Stimulated activated naive CD8-positive, alpha-beta T cell treated with anti-CD3 and anti-CD28 coated beads, Interleukin-15, amount 100 ng/mL, for 72 hours (primary cell): ENCODE results near the gene PTPRN2.
"Not testable (repeated sequence)": the region's sequence is repeated elsewhere in the genome, so short reads cannot be mapped to it uniquely, and the experiment has no call there.

Experiments
- ATAC-seq: fragments of 150-1000 bp; cut with Tn5 transposase; 2 replicates; pipeline ENCODE4 v1.10.0; 2021; ENCODE audit warnings: mild to moderate bottlenecking, moderate library complexity
- DNase-seq, 2 donors: peaks; one replicate each; pipeline ENCODE4 v3.0.0; 2021 to 2022
- H3K27ac Mint-ChIP-seq, 2 donors: one replicate each; pipeline ENCODE4 v1.8.0; 2022; ENCODE audit warnings: mild to moderate bottlenecking in 2 of 2, mixed read lengths in 2 of 2, moderate library complexity in 2 of 2
- H3K27me3 Mint-ChIP-seq: one replicate; pipeline ENCODE4 v1.8.0; 2022; ENCODE audit warnings: mixed read lengths
- H3K4me1 Mint-ChIP-seq: one replicate; pipeline ENCODE4 v1.8.0; 2022; ENCODE audit warnings: mild to moderate bottlenecking, mixed read lengths
- H3K4me3 Mint-ChIP-seq, 2 donors: one replicate each; pipeline ENCODE4 v1.8.0; 2022; ENCODE audit warnings: mild to moderate bottlenecking in 2 of 2, mixed read lengths in 2 of 2, moderate library complexity in 1 of 2
- H3K9me3 Mint-ChIP-seq, 2 donors: one replicate each; pipeline ENCODE4 v1.8.0; 2022; ENCODE audit warnings: mixed read lengths in 2 of 2

The PTPRN2 gene

DNA sequence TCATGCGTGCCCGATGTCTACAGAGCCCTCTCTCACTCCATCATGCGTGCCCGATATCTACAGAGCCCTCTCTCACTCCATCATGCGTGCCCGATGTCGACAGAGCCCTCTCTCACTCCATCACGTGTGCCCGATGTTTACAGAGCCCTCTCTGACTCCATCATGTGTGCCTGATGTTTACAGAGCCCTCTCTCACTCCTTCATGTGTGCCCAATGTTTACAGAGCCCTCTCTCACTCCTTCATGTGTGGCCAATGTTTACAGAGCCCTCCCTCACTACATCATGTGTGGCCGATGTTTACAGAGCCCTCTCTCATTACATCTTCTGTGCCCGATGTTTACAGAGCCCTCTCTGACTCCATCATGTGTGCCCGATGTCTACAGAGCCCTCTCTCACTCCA is 740.9 kb downstream of the PTPRN2 start:
- not testable (repeated sequence) for ATAC-seq, H3K27me3 Mint-ChIP-seq

GRCh38 chr7:157846271-157846670 is 741.4 kb downstream of the PTPRN2 start:
- Mint-ChIP-seq H3K9me3 (no peaks in the 10 kb centered on the region), H3K27ac (no peak overlapping the region), H3K4me1 (peaks cover 2% of the 10 kb centered on the region), H3K4me3 (no peak overlapping the region), H3K27me3 (no peaks in the 10 kb centered on the region)
- ATAC-seq = no peak
- DNase-seq = no peak

More for the DNA sequence above, 740.9 kb downstream of the PTPRN2 start:
- not testable (repeated sequence) for H3K4me3 Mint-ChIP-seq, H3K27ac Mint-ChIP-seq, H3K9me3 Mint-ChIP-seq, H3K4me1 Mint-ChIP-seq, DNase-seq

GRCh38 chr7:157845203-157845835 is 742.3 kb downstream of the PTPRN2 start:
- no peak overlapping the region for H3K27ac Mint-ChIP-seq
- DNase-seq (no peak), ATAC-seq (no peak)
- no peaks in the 10 kb centered on the region for H3K27me3 Mint-ChIP-seq
- no peaks in the 10 kb centered on the region for H3K9me3 Mint-ChIP-seq
- H3K4me1 Mint-ChIP-seq = no peaks in the 10 kb centered on the region
- no peak overlapping the region for H3K4me3 Mint-ChIP-seq

- H3K27ac Mint-ChIP-seq = no peak overlapping the region
- DNase-seq = no peak
- no peaks in the 10 kb centered on the region for H3K9me3 Mint-ChIP-seq
- H3K4me1 Mint-ChIP-seq = no peaks in the 10 kb centered on the region
- no peaks in the 10 kb centered on the region for H3K27me3 Mint-ChIP-seq
- ATAC-seq = no peak
- H3K4me3 Mint-ChIP-seq = no peak overlapping the region
These were observed 743.0 kb downstream of the PTPRN2 start for GRCh38 chr7:157844611-157845010.

- Mint-ChIP-seq H3K27me3 (no peaks in the 10 kb centered on the region), H3K9me3 (no peaks in the 10 kb centered on the region), H3K4me1 (no peaks in the 10 kb centered on the region), H3K27ac (no peak overlapping the region), H3K4me3 (no peak overlapping the region)
- no peak for ATAC-seq
- no peak for DNase-seq
These were observed 743.5 kb downstream of the PTPRN2 start for GRCh38 chr7:157844141-157844540.

DNA sequence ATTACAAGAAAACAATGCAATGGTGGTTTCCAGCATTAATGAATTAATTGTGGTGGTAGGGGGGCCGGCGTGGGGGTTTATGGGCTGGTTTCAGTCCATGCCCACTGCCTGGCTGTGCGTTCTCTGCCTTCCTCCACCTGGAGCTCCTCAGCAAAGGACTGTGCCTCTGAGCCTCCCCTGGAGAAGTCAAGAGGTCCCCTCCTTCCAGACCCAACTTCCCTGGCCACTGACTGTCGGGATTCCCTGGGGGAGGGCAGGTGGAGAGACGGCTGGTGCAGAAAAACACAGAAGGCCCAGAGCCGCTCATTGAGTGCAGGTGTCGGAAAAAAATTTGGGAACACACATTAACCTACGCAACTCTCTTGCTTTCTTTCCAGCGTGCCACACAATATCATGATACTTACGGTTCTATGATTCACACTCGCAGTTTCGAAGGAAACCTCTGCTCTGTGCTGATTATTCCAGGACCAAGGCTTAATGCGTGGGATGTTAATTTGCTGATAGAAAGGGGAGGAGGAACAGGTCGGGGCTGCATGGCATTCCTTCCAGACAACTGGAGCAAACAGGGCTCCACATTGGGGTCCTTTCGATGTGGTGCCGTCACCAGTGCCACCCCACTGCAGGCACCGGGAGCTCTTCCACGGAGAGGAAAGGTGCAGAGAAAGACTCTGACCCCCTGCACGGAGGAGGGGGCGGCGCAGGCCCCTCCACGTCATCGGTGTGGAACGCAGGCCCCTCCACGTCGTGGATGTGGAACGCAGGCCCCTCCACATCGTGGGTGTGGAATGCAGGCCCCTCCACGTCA is 744.1 kb downstream of the PTPRN2 start:
- Mint-ChIP-seq H3K27me3 (no peaks in the 10 kb centered on the region), H3K9me3 (no peaks in the 10 kb centered on the region), H3K27ac (no peak overlapping the region), H3K4me3 (no peak overlapping the region), H3K4me1 (no peaks in the 10 kb centered on the region)
- ATAC-seq (no peak), DNase-seq (no peak)

GRCh38 chr7:157841773-157842370 is 745.8 kb downstream of the PTPRN2 start:
- peak overlapping the region in 1 of 2 donors; percentile 36 for H3K27ac Mint-ChIP-seq
- no peak for ATAC-seq
- H3K9me3 Mint-ChIP-seq = no peaks in the 10 kb centered on the region
- DNase-seq = no peak
- no peaks in the 10 kb centered on the region for H3K27me3 Mint-ChIP-seq
- H3K4me3 Mint-ChIP-seq = no peak overlapping the region
- H3K4me1 Mint-ChIP-seq = no peaks in the 10 kb centered on the region

DNA sequence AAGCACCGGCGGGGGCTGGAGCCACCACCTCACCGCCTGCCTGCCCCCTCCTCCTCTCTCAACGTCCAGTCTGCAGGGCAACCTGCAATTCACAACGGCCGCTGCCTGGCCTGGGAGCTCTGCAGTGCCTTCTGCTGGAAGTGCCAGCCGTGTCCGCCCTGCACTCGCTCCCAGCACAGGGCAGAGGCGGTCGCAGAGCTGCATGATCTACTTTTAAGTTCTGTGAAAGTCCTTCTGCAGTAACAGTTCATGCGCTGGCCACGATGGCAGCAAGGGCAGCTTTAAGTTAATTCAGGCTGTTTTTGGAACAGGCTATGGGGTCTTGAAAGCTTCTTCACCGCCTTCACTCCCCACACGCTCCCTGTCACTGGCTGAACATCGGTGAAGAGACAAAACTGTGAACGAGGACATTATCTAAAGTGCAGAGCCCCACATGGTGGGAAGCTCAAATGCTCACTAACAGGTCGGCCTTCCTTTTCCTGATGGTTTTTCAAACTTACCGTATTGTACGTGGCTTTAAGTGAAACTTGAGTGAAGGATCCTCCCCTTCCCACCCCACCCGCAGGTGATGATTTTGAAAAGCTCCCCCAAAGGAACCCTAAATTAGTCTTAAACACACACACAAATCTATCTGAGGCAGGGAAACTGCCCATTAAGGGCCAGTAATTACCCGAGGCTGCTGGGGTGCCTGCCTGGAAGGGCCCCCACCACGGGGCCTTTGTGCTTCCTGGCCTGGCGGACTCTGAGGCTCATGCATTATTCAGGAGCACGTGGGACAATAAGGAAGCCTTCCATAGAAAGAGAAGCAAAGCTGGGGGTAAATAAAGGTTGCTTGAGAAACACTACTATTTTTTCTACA is 746.5 kb downstream of the PTPRN2 start:
- Mint-ChIP-seq H3K9me3 (no peaks in the 10 kb centered on the region), H3K4me1 (no peaks in the 10 kb centered on the region), H3K27me3 (no peaks in the 10 kb centered on the region), H3K4me3 (no peak overlapping the region), H3K27ac (no peak overlapping the region)
- ATAC-seq = no peak
- DNase-seq = no peak

- no peak overlapping the region for H3K27ac Mint-ChIP-seq
- H3K27me3 Mint-ChIP-seq = no peaks in the 10 kb centered on the region
- DNase-seq = no peak
- H3K9me3 Mint-ChIP-seq = no peaks in the 10 kb centered on the region
- no peak for ATAC-seq
- no peaks in the 10 kb centered on the region for H3K4me1 Mint-ChIP-seq
- no peak overlapping the region for H3K4me3 Mint-ChIP-seq
These were observed 747.3 kb downstream of the PTPRN2 start for GRCh38 chr7:157840174-157840913.

- no peak for ATAC-seq
- no peaks in the 10 kb centered on the region for H3K9me3 Mint-ChIP-seq
- no peaks in the 10 kb centered on the region for H3K4me1 Mint-ChIP-seq
- peaks cover 6% of the 10 kb centered on the region for H3K27me3 Mint-ChIP-seq
- no peak for DNase-seq
- no peak overlapping the region for H3K27ac Mint-ChIP-seq
- H3K4me3 Mint-ChIP-seq = no peak overlapping the region
These were observed 747.9 kb downstream of the PTPRN2 start for GRCh38 chr7:157839672-157840167.

- no peaks in the 10 kb centered on the region for H3K4me1 Mint-ChIP-seq
- peaks cover 6% of the 10 kb centered on the region for H3K27me3 Mint-ChIP-seq
- DNase-seq = no peak
- H3K9me3 Mint-ChIP-seq = no peaks in the 10 kb centered on the region
- no peak for ATAC-seq
- no peak overlapping the region for H3K27ac Mint-ChIP-seq
- H3K4me3 Mint-ChIP-seq = no peak overlapping the region
These were observed 748.4 kb downstream of the PTPRN2 start for GRCh38 chr7:157839226-157839625.

GRCh38 chr7:157837561-157837960 is 750.1 kb downstream of the PTPRN2 start:
- ATAC-seq = no peak
- no peaks in the 10 kb centered on the region for H3K4me1 Mint-ChIP-seq
- no peaks in the 10 kb centered on the region for H3K9me3 Mint-ChIP-seq
- no peak for DNase-seq
- no peak overlapping the region for H3K27ac Mint-ChIP-seq
- peaks cover 6% of the 10 kb centered on the region for H3K27me3 Mint-ChIP-seq
- no peak overlapping the region for H3K4me3 Mint-ChIP-seq

DNA sequence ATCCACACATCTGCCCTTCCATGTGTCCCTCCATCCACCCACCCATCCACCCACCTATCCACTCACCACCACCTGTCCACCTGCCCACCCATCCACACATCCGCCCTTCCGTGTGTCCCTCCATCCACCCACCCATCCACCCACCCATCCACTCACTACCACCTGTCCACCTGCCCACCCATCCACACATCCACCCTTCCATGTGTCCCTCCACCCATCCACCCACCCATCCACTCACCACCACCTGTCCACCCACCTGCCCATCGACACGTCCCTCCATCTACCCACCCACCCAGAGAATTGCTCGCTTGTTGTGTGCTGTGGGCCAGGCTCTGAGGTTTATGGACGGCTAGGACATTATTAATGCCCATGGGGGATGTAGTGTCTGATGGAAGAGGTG is 750.6 kb downstream of the PTPRN2 start:
- peaks cover 6% of the 10 kb centered on the region for H3K27me3 Mint-ChIP-seq
- H3K9me3 Mint-ChIP-seq = no peaks in the 10 kb centered on the region
- ATAC-seq = peak; percentile 72
- no peak overlapping the region for H3K27ac Mint-ChIP-seq
- DNase-seq = no peak
- no peak overlapping the region for H3K4me3 Mint-ChIP-seq
- no peaks in the 10 kb centered on the region for H3K4me1 Mint-ChIP-seq

DNA sequence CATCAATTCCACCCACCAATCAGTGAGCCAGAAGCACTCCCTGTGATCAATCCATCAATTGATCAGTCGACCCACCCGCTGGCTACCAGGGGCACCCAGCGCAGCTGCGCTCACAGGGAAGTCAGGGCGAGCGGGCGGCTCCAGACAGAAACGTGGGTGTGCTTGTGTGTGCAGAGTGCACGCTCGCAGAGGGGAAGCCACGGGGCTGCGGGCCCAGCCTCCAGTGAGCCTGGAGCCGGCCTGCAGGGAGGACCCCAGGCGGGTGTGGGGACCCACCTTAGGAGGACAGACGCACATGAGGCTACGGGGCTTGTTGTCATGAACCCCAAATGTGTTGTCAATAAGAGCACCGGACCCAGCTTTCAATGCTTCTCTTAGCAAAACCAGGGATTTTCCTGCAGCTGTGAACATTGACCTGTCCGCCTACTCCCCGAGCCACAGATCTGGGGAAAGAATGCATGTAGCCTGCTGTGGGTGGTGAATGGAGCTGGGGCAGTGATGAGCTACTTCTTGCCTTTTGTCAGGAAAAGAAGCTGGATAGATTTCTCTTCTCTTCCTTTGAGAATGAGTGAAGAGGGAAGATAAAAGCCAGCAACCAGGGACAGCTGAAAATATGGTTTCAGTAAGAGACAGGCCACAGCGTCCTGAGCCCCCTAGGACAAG is 753.0 kb downstream of the PTPRN2 start:
- H3K27me3 Mint-ChIP-seq = peaks cover 6% of the 10 kb centered on the region
- ATAC-seq = no peak
- H3K9me3 Mint-ChIP-seq = no peaks in the 10 kb centered on the region
- H3K4me1 Mint-ChIP-seq = no peaks in the 10 kb centered on the region
- DNase-seq = no peak
- H3K27ac Mint-ChIP-seq = no peak overlapping the region
- no peak overlapping the region for H3K4me3 Mint-ChIP-seq
